Stomach (tissue), 4 donors: ENCODE data around the gene DLGAP1.

Experiments used
- CTCF ChIP-seq, 7 experiments: fragments of 450-650 bp in 4 of 7; fragments of 200-600 bp in 3 of 7; sonication (generic) in 3 of 7; IDR thresholded peaks; one replicate each; pipeline ENCODE4 v1.5.1; 2016 to 2019; ENCODE audit warnings: antibody characterized with exemption in 7 of 7, control low read depth in 2 of 7, mild to moderate bottlenecking in 1 of 7
- POLR2AphosphoS5 ChIP-seq, 3 donors: sonication (generic); formaldehyde crosslinking; IDR thresholded peaks; one replicate each; pipeline ENCODE4 v1.6.1; 2016; ENCODE audit warnings: antibody characterized with exemption in 3 of 3

- TF ChIP-seq POLR2AphosphoS5 (IDR thresholded peaks at IDR 0.05) (no peak), CTCF (IDR thresholded peaks at IDR 0.05) (no peak)
Measured at GRCh38 chr18:3658529-3658928, 796.6 kb downstream of the DLGAP1 start.
